Right lobe of liver (tissue), 6 donors: ENCODE measurements around the gene ACTR5. TPM values are rescaled to one million over a fixed set of nuclear protein-coding genes. Genes with fewer than 3 reads are reported as not detected.

Source experiments
- ATAC-seq, 4 donors: fragments of 200-7000 bp; cut with Tn5 transposase; one replicate each; pipeline ENCODE4 v1.9.1; 2020; ENCODE audit warnings: mild to moderate bottlenecking in 4 of 4, moderate library complexity in 4 of 4
- DNase-seq, 3 donors: peaks; one replicate each; pipeline ENCODE4 v3.0.0-alpha.2; 2020
- H3K27ac ChIP-seq, 3 donors: fragments of 200-600 bp; one replicate each; pipeline ENCODE4 v1.8.0; 2022
- H3K27me3 ChIP-seq, 2 donors: fragments of 200-600 bp; one replicate each; pipeline ENCODE4 v1.8.0; 2022
- H3K36me3 ChIP-seq, 4 donors: fragments of 200-600 bp; sonication (generic) in 1 of 4; one replicate each; pipeline versions ENCODE4 v1.5.1 to v1.8.0; 2017 to 2022; ENCODE audit warnings: control low read depth in 1 of 4
- H3K4me1 ChIP-seq, 4 donors: fragments of 200-600 bp; sonication (generic) in 1 of 4; one replicate each; pipeline versions ENCODE4 v1.5.1 to v1.8.0; 2017 to 2022; ENCODE audit warnings: control low read depth in 1 of 4
- H3K4me3 ChIP-seq, 3 donors: fragments of 200-600 bp; one replicate each; pipeline ENCODE4 v1.8.0; 2022
- H3K9me3 ChIP-seq, 4 donors: fragments of 200-600 bp; sonication (generic) in 1 of 4; one replicate each; pipeline versions ENCODE4 v1.5.1 to v1.8.0; 2017 to 2022; ENCODE audit warnings: control low read depth in 1 of 4
- POLR2A ChIP-seq: fragments of 450-650 bp; IDR thresholded peaks from one replicate; pipeline ENCODE4 v1.6.1; 2017; ENCODE audit warnings: antibody characterized with exemption, mild to moderate bottlenecking
- WGBS: methylation state at CpG from one replicate; pipeline ENCODE4 v1.1.6; 2018; ENCODE audit warnings: low coverage, low lambda C conversion rate; ENCODE audit not compliant: insufficient coverage; ENCODE audit errors: missing lambda C conversion rate; 5-methylcytosine and 5-hydroxymethylcytosine counted together
- intact Hi-C, 2 donors: fragments of 100-400 bp; cut with DNase I; formaldehyde crosslinking; loops; one replicate each; pipeline versions ENCODE4 v1.11.2 to v1.14.1; 2022
- long read RNA-seq: library from polyadenylated mRNA; unstranded; transcript quantifications from one replicate; pipeline ENCODE4 v2.0.0, GENCODE V29; 2019
- total RNA-seq, 6 experiments: library from RNA; depleted of rRNA in 2 of 6; stranded (reverse); fragments of >200 nt in 2 of 6; fragmentation: NEBNext Ultra II Directional in 3 of 6; extraction: Animal tissue kit (Norgen Biotek cat#: 25700) in 3 of 6; gene quantifications; one replicate each; pipeline versions ENCODE4 v1.1.0 to v1.2.4, GENCODE V29; 2016 to 2023
- TF ChIP-seq, protein P1 (sequence below), 4 donors: fragments of 200-600 bp in 3 of 4; fragments of 450-650 bp in 1 of 4; IDR thresholded peaks; one replicate each; pipeline versions ENCODE4 v1.5.1 to v1.8.0; 2016 to 2022; ENCODE audit warnings: antibody characterized with exemption in 4 of 4, mild to moderate bottlenecking in 2 of 4
- donor health status: DM: no; HTN: yes; CAD: no.
- donor health status: DM: no; HTN: no; CAD: no.
- donor health status: DM: no; HTN: no; CAD: no.
- donor health status: DM: no; HTN: yes; CAD: no.
- donor health status: DM: no; HTN: yes; CAD: no.

Gene ACTR5
- total RNA-seq, result 1 to 10 TPM; 3.0 to 5.6 (median 3.7) TPM
- long read RNA-seq, result 0 reads

DNA sequence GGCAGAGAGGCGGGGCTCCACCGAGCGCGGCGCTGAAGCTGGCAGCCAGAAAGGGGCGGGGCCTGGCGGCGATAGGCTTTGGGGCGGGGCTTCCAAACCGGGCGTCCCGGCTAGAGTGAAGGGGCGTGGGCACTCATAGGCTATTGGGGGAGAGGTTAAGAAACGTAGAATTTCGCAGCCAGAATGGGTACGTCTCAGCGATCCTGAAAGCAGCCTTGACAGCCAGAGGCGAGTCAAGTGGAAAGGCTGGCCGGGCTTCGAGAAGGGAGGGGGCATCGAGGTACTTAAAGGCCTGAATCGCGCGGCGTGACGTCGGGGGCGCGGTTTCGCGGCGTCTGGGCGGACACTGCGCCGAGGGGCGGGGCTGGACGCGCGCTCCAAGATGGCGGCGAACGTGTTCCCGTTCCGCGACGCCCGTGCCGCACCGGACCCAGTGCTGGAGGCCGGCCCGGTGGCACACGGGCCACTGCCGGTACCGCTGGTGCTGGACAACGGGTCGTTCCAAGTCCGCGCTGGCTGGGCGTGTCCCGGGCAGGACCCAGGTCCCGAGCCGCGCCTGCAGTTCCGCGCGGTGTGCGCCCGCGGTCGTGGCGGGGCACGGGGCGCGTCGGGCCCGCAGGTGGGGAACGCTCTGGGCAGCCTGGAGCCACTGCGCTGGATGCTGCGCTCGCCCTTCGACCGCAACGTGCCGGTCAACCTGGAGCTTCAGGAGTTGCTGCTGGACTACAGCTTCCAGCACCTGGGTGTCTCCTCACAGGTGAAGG is at the start of gene ACTR5:
Gene ACTR5, plus strand, starts transcription at position 364 of the 764 bp plus-strand sequence. Its CDS starts 19 bp downstream, at position 383.
- peak within 1 kb of the TSS; percentile 84 to 99 (median 92) for H3K4me3 ChIP-seq
- peak; percentile 96 for DNase-seq
- H3K4me1 ChIP-seq, result peaks cover 0 to 11% (median 0%) of the 10 kb centered on the region in 4 donors
- H3K36me3 ChIP-seq, result peaks cover 0 to 7% (median 0%) of the 10 kb centered on the region in 4 donors
- ATAC-seq, result peak; percentile 97 to 98 (median 98)
- peak; percentile 57 for TF ChIP-seq POLR2A
- TF ChIP-seq, protein P1, sequence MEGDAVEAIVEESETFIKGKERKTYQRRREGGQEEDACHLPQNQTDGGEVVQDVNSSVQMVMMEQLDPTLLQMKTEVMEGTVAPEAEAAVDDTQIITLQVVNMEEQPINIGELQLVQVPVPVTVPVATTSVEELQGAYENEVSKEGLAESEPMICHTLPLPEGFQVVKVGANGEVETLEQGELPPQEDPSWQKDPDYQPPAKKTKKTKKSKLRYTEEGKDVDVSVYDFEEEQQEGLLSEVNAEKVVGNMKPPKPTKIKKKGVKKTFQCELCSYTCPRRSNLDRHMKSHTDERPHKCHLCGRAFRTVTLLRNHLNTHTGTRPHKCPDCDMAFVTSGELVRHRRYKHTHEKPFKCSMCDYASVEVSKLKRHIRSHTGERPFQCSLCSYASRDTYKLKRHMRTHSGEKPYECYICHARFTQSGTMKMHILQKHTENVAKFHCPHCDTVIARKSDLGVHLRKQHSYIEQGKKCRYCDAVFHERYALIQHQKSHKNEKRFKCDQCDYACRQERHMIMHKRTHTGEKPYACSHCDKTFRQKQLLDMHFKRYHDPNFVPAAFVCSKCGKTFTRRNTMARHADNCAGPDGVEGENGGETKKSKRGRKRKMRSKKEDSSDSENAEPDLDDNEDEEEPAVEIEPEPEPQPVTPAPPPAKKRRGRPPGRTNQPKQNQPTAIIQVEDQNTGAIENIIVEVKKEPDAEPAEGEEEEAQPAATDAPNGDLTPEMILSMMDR (IDR thresholded peaks at IDR 0.05), result no peak
- H3K27ac ChIP-seq, result peak within 1 kb of the TSS; percentile 56 to 74 (median 62)
- H3K27me3 ChIP-seq, result no peaks in the 10 kb centered on the region
- intact Hi-C loops, result no loop called here
- WGBS, result 1% methylated on average over 15 of the region's 84 CpGs
- H3K9me3 ChIP-seq, result no peaks in the 10 kb centered on the region

DNA sequence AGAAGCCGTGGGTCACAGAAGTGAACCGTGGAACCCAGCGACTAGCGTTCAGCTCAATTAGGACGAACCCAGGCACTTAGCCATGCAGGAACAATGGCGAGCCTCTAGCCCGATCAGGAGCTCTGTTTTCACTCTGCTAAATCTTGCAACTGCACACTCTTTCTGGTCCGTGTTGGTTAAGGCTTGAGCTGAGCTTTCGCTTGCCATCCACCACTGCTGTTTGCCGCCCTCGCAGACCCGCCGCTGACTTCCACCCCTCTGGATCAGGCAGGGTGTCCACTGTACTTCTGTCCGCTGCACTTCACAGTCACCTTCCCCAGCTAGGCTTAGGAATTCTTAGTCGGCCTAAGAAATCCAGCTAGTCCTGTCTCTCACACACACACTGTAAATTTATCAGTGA is 49.7 kb upstream of the ACTR5 start:
- TF ChIP-seq POLR2A, result no peak
- TF ChIP-seq, protein P1 (IDR thresholded peaks at IDR 0.05), result no peak
- intact Hi-C loops, result no loop called here
- H3K4me3 ChIP-seq, result no peak overlapping the region
- DNase-seq (no peak), ATAC-seq (no peak)
- H3K4me1 ChIP-seq, result no peaks in the 10 kb centered on the region
- no peaks in the 10 kb centered on the region for H3K36me3 ChIP-seq
- WGBS, result 52% methylated on average over 7 of the region's 15 CpGs
- H3K27ac ChIP-seq, result no peak overlapping the region
- no peaks in the 10 kb centered on the region for H3K27me3 ChIP-seq
- H3K9me3 ChIP-seq, result no peaks in the 10 kb centered on the region

DNA sequence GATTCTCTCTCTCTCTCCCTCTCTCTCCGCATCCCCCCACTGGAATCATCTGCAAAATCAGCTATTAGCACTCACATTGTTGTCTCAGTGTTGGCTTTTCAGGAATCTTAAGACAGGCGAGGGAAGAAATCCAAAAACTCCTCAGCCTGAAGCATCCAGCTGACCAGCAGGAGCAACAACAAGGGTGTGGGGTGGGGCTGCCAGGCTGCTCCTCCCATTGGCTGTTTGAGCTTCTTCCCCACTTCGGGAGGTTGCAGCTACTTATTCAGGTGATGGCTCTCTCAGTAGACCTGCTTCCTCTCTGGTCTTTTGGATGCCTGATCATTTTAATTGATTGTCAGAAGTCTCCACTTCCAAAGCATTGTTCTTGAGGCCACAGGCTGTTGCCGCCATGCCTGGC is 48.1 kb upstream of the ACTR5 start:
- TF ChIP-seq, protein P1 (IDR thresholded peaks at IDR 0.05), result no peak
- no peak for TF ChIP-seq POLR2A
- 14% methylated on average over 3 of the region's 4 CpGs for WGBS
- no peak for ATAC-seq
- Histone ChIP-seq H3K27me3 (no peaks in the 10 kb centered on the region), H3K36me3 (no peaks in the 10 kb centered on the region), H3K9me3 (no peaks in the 10 kb centered on the region), H3K4me1 (no peaks in the 10 kb centered on the region), H3K4me3 (no peak overlapping the region), H3K27ac (no peak overlapping the region)
- no peak for DNase-seq
- intact Hi-C loops, result no loop called here

DNA sequence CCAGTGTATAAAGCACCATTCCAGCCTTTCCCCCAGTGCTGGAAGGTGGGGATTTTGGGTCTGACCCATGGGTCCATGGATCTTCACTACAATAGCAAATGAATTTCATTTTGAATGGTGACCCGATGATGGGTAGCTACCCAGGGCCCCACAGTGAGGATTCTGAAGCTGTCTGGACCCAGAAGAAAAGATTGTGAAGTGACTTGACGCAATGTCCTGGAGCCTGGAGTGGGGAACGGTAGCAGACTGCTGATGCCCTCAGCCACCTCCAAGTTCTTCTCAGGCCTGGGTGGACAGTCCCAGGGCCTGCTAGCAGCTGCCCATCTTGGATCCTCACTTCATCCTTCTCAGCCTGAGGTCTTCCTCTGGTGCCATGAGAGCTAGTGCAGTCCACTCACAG is 47.3 kb upstream of the ACTR5 start:
- Histone ChIP-seq H3K36me3 (no peaks in the 10 kb centered on the region), H3K27ac (no peak overlapping the region), H3K27me3 (no peaks in the 10 kb centered on the region), H3K9me3 (no peaks in the 10 kb centered on the region), H3K4me1 (no peaks in the 10 kb centered on the region), H3K4me3 (no peak overlapping the region)
- 60% methylated on average over 2 of the region's 3 CpGs for WGBS
- TF ChIP-seq, protein P1 (IDR thresholded peaks at IDR 0.05), result no peak
- no peak for TF ChIP-seq POLR2A
- intact Hi-C loops, result no loop called here
- DNase-seq (no peak), ATAC-seq (no peak)
